Neuronal stem cell (in vitro differentiated cells): ENCODE measurements around the gene SIK3.

Experiments
- DNase-seq: peaks from one replicate; pipeline ENCODE4 v3.0.0-alpha.2; 2013; ENCODE audit warnings: low spot score
- H2AFZ ChIP-seq: one replicate; pipeline ENCODE4 v1.6.1; 2013; ENCODE audit warnings: mild to moderate bottlenecking, low read length, inconsistent platforms
- H2AK5ac ChIP-seq: 2 replicates; pipeline ENCODE4 v1.6.1; 2013; ENCODE audit warnings: low read depth, mild to moderate bottlenecking, inconsistent platforms, low read length, moderate library complexity, mixed read lengths
- H2BK120ac ChIP-seq: 2 replicates; pipeline ENCODE4 v1.6.1; 2013; ENCODE audit warnings: low read depth, mild to moderate bottlenecking, inconsistent platforms, low read length, moderate library complexity, mixed read lengths
- H2BK12ac ChIP-seq: one replicate; pipeline ENCODE4 v1.6.1; 2013; ENCODE audit warnings: low read length, inconsistent platforms
- H2BK15ac ChIP-seq: 2 replicates; pipeline ENCODE4 v1.6.1; 2013; ENCODE audit warnings: mild to moderate bottlenecking, low read length, inconsistent platforms, mixed read lengths
- H2BK5ac ChIP-seq: one replicate; pipeline ENCODE4 v1.6.1; 2013; ENCODE audit warnings: inconsistent platforms, mild to moderate bottlenecking, low read length, moderate library complexity
- H3K14ac ChIP-seq: one replicate; pipeline ENCODE4 v1.6.1; 2013; ENCODE audit warnings: low read length, inconsistent platforms
- H3K18ac ChIP-seq: 2 replicates; pipeline ENCODE4 v1.6.1; 2013; ENCODE audit warnings: low read length, inconsistent platforms
- H3K23ac ChIP-seq: 2 replicates; pipeline ENCODE4 v1.6.1; 2013; ENCODE audit warnings: low read depth, mild to moderate bottlenecking, mixed read lengths, low read length, inconsistent platforms; ENCODE audit not compliant: poor library complexity
- H3K27ac ChIP-seq: replicated peaks from 3 replicates; pipeline ENCODE4 v1.5.1; 2013; ENCODE audit warnings: low read length, inconsistent platforms
- H3K27me3 ChIP-seq, 3 experiments: 2 replicates each; pipeline ENCODE4 v1.6.1; 2013; ENCODE audit warnings: low read length in 3 of 3, mild to moderate bottlenecking in 2 of 3, inconsistent platforms in 1 of 3, low read depth in 1 of 3, mixed read lengths in 1 of 3, moderate library complexity in 1 of 3; ENCODE audit not compliant: control insufficient read depth in 3 of 3, insufficient read depth in 3 of 3
- H3K36me3 ChIP-seq, 2 donors: replicated peaks in 1 of 2; 2 replicates each; pipeline ENCODE4 v1.6.1; 2013; ENCODE audit warnings: low read length in 2 of 2; ENCODE audit not compliant: control insufficient read depth in 2 of 2, insufficient read depth in 2 of 2
- H3K4ac ChIP-seq: 2 replicates; pipeline ENCODE4 v1.6.1; 2013; ENCODE audit warnings: inconsistent platforms, mild to moderate bottlenecking, low read length, moderate library complexity
- H3K4me1 ChIP-seq, 2 donors: 1 replicate in 1 of 2; 2 replicates in 1 of 2; pipeline ENCODE4 v1.6.1; 2013; ENCODE audit warnings: low read length in 2 of 2, low read depth in 1 of 2; ENCODE audit not compliant: control insufficient read depth in 2 of 2, insufficient read depth in 1 of 2
- H3K4me2 ChIP-seq: one replicate; pipeline ENCODE4 v1.6.1; 2013; ENCODE audit warnings: mild to moderate bottlenecking, low read length, inconsistent platforms; ENCODE audit not compliant: insufficient read depth, poor library complexity, severe bottlenecking
- H3K4me3 ChIP-seq, 2 donors: 2 replicates each; pipeline ENCODE4 v1.5.1; 2013; ENCODE audit warnings: low read length in 2 of 2, mild to moderate bottlenecking in 2 of 2, inconsistent platforms in 1 of 2, moderate library complexity in 1 of 2
- H3K79me1 ChIP-seq: one replicate; pipeline ENCODE4 v1.6.1; 2013; ENCODE audit warnings: low read depth, mild to moderate bottlenecking, inconsistent platforms, low read length, moderate library complexity
- H3K9ac ChIP-seq: one replicate; pipeline ENCODE4 v1.6.1; 2013; ENCODE audit warnings: mild to moderate bottlenecking, low read depth, low read length, inconsistent platforms; ENCODE audit not compliant: poor library complexity
- H3K9me3 ChIP-seq, 2 donors: replicated peaks in 1 of 2; 2 replicates each; pipeline versions ENCODE3 to v1.6.1; 2013; ENCODE audit warnings: low read length in 2 of 2, mild to moderate bottlenecking in 2 of 2, inconsistent platforms in 1 of 2, low read depth in 1 of 2, mixed read lengths in 1 of 2, moderate library complexity in 1 of 2; ENCODE audit not compliant: control insufficient read depth in 2 of 2, insufficient read depth in 1 of 2
- H4K8ac ChIP-seq: one replicate; pipeline ENCODE4 v1.6.1; 2013; ENCODE audit warnings: low read depth, mild to moderate bottlenecking, inconsistent platforms, low read length, moderate library complexity
- H4K91ac ChIP-seq: one replicate; pipeline ENCODE4 v1.6.1; 2013; ENCODE audit warnings: low read length, low read depth, mild to moderate bottlenecking, inconsistent platforms; ENCODE audit not compliant: poor library complexity
- WGBS, 2 donors: extraction: QIAGEN DNeasy Blood & Tissue Kit; methylation state at CpG; one replicate each; pipeline ENCODE4 v1.1.7; 2013; ENCODE audit warnings: missing lambda C conversion rate in 2 of 2, mixed read lengths in 1 of 2; ENCODE audit not compliant: insufficient read length in 2 of 2, insufficient replicate concordance in 1 of 2; ENCODE audit errors: extremely low coverage in 2 of 2; 5-methylcytosine and 5-hydroxymethylcytosine counted together

The SIK3 gene

DNA sequence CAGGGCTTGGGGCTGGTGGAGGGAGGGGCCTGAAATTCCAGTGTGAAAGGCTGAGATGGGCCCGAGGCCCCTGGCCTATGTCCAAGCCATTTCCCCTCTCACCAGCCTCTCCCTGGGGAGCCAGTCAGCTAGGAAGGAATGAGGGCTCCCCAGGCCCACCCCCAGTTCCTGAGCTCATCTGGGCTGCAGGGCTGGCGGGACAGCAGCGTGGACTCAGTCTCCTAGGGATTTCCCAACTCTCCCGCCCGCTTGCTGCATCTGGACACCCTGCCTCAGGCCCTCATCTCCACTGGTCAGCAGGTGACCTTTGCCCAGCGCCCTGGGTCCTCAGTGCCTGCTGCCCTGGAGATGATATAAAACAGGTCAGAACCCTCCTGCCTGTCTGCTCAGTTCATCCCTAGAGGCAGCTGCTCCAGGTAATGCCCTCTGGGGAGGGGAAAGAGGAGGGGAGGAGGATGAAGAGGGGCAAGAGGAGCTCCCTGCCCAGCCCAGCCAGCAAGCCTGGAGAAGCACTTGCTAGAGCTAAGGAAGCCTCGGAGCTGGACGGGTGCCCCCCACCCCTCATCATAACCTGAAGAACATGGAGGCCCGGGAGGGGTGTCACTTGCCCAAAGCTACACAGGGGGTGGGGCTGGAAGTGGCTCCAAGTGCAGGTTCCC lies 268.6 kb downstream of the SIK3 start, which contains the start of gene APOC3:
TSS of gene APOC3 (plus strand) at position 383 of the 659 bp plus-strand sequence. CDS start 676 bp downstream, outside the sequence.
- no peaks in the 10 kb centered on the region for H3K36me3 ChIP-seq
- no CpG with 5 or more reads among the region's 9 CpGs for WGBS, 2 donors
- H2BK15ac ChIP-seq: peak within 1 kb of the TSS; percentile 55
- H3K4me3 ChIP-seq: no peak within 1 kb of the TSS
- peak within 1 kb of the TSS; percentile 66 for H2BK5ac ChIP-seq
- no peak within 1 kb of the TSS for H3K27ac ChIP-seq
- H3K4ac ChIP-seq: peak within 1 kb of the TSS; percentile 37
- peak within 1 kb of the TSS; percentile 48 for H3K18ac ChIP-seq
- no peak within 1 kb of the TSS for H2BK12ac ChIP-seq
- no peak within 1 kb of the TSS for H3K9ac ChIP-seq
- no peak within 1 kb of the TSS for H2BK120ac ChIP-seq
- H4K91ac ChIP-seq: no peak within 1 kb of the TSS
- no peaks in the 10 kb centered on the region for H3K9me3 ChIP-seq
- no peak within 1 kb of the TSS for H4K8ac ChIP-seq
- peaks cover 0 to under 1% (median 0%) of the 10 kb centered on the region in 3 experiments for H3K27me3 ChIP-seq
- H3K4me1 ChIP-seq: peaks cover 5% of the 10 kb centered on the region in 2 donors
- peak within 1 kb of the TSS; percentile 86 for H2AFZ ChIP-seq
- H2AK5ac ChIP-seq: peak within 1 kb of the TSS; percentile 89
- H3K4me2 ChIP-seq: no peak within 1 kb of the TSS
- peak within 1 kb of the TSS; percentile 56 for H3K14ac ChIP-seq
- no peaks in the 10 kb centered on the region for H3K79me1 ChIP-seq
- DNase-seq: no peak
- peak within 1 kb of the TSS; percentile 65 for H3K23ac ChIP-seq

DNA sequence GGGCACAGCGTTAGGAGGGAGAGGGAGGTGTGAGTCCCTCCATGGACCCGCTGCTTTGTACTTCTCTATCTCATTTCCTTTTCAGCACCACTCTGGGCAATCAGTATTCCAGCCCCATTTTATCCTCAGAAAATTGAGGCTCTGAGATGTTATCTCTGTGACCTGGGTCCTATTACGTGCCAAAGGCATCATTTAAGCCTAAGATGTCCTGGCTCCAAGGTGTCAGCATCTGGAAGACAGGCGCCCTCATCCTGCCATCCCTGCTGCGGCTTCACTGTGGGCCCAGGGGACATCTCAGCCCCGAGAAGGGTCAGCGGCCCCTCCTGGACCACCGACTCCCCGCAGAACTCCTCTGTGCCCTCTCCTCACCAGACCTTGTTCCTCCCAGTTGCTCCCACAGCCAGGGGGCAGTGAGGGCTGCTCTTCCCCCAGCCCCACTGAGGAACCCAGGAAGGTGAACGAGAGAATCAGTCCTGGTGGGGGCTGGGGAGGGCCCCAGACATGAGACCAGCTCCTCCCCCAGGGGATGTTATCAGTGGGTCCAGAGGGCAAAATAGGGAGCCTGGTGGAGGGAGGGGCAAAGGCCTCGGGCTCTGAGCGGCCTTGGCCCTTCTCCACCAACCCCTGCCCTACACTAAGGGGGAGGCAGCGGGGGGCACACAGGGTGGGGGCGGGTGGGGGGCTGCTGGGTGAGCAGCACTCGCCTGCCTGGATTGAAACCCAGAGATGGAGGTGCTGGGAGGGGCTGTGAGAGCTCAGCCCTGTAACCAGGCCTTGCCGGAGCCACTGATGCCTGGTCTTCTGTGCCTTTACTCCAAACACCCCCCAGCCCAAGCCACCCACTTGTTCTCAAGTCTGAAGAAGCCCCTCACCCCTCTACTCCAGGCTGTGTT lies 269.4 kb downstream of the SIK3 start:
- Histone ChIP-seq H2BK120ac (no peak overlapping the region), H3K27me3 (no peaks in the 10 kb centered on the region), H3K4me1 (peaks cover 5% of the 10 kb centered on the region in 2 donors), H3K4me2 (no peak overlapping the region), H4K8ac (no peak overlapping the region), H3K14ac (no peak overlapping the region), H3K36me3 (no peaks in the 10 kb centered on the region), H3K18ac (no peak overlapping the region), H2AK5ac (peak overlapping the region; percentile 20), H4K91ac (no peak overlapping the region), H3K9ac (no peak overlapping the region), H2BK12ac (no peak overlapping the region), H3K4me3 (no peak overlapping the region), H2BK5ac (peak overlapping the region; percentile 66), H2AFZ (peak overlapping the region; percentile 86), H3K27ac (no peak overlapping the region), H3K23ac (no peak overlapping the region), H3K4ac (no peak overlapping the region), H2BK15ac (peak overlapping the region; percentile 43), H3K79me1 (no peaks in the 10 kb centered on the region), H3K9me3 (no peaks in the 10 kb centered on the region)
- DNase-seq: no peak
- WGBS, 2 donors: no CpG with 5 or more reads among the region's 16 CpGs

DNA sequence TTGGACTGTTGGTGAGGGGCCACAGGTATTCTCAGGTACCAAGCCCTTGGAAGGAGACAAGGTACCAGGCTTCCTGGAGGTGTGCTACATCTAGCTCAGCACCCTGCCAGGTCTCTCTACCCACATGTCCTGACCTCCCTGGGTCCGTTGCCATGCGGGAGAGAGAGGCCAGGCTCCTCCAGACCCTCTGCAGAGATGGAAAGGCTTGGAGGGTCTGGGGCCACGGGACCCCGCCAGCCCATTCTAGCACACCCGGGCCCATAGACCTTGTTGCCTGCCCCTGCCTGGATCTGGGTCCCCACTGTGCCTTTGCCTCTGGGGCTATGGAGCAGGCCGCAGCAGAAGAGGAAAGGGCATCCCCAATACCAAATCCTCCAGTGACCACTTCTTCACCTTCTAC lies 270.8 kb downstream of the SIK3 start:
- Histone ChIP-seq H3K4me3 (no peak overlapping the region), H2AK5ac (peak overlapping the region; percentile 20), H3K79me1 (no peaks in the 10 kb centered on the region), H3K18ac (no peak overlapping the region), H4K91ac (no peak overlapping the region), H2BK15ac (no peak overlapping the region), H4K8ac (no peak overlapping the region), H3K4me1 (peaks cover 5 to 9% of the 10 kb centered on the region in 2 donors), H2AFZ (no peak overlapping the region), H3K9me3 (no peaks in the 10 kb centered on the region), H3K23ac (no peak overlapping the region), H3K9ac (no peak overlapping the region), H3K27ac (no peak overlapping the region), H2BK5ac (no peak overlapping the region), H3K36me3 (no peaks in the 10 kb centered on the region), H3K4ac (no peak overlapping the region), H3K27me3 (peaks cover 0 to 5% (median 1%) of the 10 kb centered on the region in 3 experiments), H2BK12ac (no peak overlapping the region), H3K14ac (peak overlapping the region; percentile 38), H3K4me2 (no peak overlapping the region), H2BK120ac (no peak overlapping the region)
- WGBS, 2 donors: no CpG with 5 or more reads among the region's 6 CpGs
- no peak for DNase-seq
